HG03442 (cell line): ENCODE data around the gene AMOTL1.

Experiments used
- ATAC-seq: cut with Tn5 transposase; IDR thresholded peaks from one replicate; pipeline ENCODE4 v1.9.1; 2021; ENCODE audit warnings: mild to moderate bottlenecking, moderate library complexity; ENCODE audit not compliant: unreplicated experiment

AMOTL1 gene

DNA sequence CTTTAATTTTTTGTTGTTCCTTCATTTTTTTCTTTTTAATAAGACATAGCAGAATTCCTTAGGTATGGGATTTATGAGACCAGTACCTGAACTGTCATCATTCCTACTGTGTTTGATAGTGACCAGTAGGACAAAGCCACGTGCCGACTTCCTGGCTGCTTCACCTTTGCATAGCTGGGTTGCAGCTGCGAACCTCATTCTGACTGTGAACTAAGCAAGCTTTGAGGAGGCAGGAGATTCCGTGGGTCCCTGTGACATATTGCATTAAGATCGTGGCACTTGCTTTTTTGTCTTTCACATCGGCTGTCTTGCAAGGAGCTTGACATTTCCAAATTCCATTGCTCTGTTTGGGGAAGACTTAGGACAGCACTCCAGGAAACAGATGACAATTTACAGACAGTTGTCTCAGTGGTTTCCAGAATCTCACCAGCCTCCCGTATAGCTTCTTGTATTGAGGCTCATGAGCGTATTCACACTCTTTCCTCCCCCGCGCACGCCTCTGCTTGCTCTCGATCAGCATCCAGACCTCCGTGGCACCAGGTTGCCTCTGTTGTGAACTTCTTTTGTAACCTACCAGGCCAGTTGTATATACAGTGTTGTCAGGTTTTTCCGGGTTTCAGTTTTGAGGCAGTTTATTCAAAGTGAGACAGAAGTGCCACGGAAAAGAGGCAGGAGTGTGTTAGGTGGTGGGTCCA is 103.5 kb downstream of the AMOTL1 start:
- no peak for ATAC-seq

GRCh38 chr11:94873916-94874540 is 105.9 kb downstream of the AMOTL1 start:
- no peak for ATAC-seq

GRCh38 chr11:94876222-94876621 is 108.1 kb downstream of the AMOTL1 start:
- ATAC-seq: no peak

DNA sequence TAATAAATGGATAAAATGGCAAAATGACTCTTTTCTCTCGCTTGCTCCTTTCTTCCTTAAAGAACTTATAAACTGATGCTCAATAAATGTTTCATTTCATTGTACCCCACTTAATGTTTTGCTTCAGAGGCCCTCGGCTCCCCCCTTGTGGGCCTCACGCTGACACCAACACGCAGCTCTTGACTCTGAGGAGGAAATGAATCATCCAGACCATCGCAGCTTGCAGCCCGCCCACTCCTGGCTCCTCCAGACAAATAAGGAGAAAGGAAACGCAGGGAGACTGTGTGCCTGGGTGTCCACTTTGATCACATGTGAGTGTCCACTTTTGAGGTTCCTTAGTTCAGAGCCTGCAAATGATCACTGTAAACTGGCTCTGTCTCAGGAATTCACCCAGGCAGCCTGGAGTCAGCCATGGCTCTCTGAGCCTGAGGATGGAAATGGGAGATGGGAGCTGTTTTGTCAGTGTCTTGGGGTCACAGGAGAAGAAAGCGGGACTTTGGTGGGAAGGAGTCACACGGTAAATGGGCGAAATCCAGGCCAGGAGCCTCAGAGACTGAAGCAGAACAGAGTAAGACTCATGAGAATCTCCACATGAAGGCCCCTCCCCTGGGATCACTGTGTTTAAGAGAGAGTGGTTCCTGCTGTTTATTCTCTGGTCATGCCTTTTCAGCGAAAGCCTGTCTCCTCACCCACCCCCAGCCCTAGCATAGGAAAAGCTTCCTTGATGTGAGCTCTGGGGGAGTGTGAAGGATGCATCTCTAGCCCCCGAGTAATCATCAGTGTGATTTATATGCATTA is 108.7 kb downstream of the AMOTL1 start:
- ATAC-seq: peak; percentile 97

DNA sequence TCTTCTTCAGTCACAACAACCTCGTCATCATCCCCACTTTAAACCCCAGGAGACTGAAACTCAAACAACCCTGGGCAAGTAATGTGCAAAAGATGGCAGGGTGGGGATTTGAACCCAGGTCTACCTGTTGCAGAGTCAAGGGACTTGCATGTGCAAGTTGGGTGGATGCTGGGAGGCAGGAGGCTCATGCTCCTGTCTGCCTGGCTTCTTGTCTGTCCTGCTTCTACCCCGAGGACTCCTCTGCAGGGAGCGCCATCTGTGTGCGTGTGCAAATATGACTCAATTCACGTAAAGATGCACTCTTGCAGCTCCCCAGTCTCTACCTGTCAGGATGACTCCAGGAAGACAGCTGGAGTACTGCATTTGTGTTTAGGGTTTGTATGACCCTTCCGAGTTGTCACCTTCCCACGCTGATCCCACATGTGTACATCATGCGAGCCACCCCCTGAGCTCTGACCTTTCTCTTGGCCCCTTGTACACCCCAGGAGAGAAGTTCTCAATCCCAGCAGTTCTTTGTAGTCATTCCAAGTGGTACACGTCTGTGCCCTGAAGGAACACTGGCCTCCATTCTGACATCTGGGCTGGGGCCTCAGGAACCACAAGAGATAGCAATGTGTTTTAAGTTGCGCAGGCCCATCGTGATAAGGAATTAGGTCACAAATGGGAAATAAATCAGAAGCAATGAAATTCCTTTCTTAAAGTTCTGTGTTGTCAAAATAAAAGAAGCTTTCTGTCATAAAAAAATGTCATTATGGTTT is 109.5 kb downstream of the AMOTL1 start:
- no peak for ATAC-seq

GRCh38 chr11:94879006-94879405 is 110.8 kb downstream of the AMOTL1 start:
- no peak for ATAC-seq

DNA sequence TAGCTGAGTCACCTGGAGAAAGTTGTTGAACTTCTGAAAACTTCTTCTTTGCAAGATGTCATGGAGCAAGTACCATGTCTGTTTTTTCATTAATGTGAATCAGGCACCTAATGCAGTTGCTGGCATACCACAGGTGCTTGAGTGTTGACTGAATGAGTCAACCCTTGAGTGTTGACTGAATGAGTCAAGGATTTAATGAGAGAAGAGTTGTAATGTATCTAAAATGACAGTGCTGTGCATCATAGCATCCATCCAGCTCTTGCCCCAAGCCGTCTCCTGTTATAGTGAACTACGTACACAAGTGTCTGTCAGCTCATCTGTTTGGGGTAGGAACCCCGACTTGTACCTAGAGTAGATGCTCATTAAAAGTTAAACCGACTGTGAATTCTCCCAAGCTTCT is 112.1 kb downstream of the AMOTL1 start:
- ATAC-seq: no peak

DNA sequence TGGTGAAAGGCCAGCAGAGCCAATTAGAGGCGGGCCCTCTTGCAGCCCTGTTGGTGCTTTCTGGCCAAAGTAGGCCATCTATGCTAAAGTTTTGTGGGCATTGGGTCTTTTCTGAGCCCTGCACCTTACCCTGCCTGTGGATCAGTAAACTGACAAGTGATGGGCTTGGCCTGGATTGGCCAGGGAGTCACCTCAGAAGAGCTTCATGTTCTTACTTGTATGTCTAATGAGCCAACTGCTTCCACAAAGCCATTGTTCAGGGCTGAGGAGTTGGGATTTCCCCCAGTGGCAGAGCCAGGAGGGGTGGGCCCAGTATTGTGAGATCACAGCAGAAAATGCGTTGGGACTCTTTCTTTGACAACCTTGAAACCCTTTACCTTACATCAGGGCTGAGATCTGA is 114.8 kb downstream of the AMOTL1 start:
- ATAC-seq: no peak

GRCh38 chr11:94883878-94884277 is 115.7 kb downstream of the AMOTL1 start:
- ATAC-seq: no peak

- ATAC-seq: no peak
Observed at GRCh38 chr11:94884376-94884775, 116.2 kb downstream of the AMOTL1 start.

GRCh38 chr11:94885133-94885532 is 117.0 kb downstream of the AMOTL1 start:
- peak; percentile 87 for ATAC-seq

DNA sequence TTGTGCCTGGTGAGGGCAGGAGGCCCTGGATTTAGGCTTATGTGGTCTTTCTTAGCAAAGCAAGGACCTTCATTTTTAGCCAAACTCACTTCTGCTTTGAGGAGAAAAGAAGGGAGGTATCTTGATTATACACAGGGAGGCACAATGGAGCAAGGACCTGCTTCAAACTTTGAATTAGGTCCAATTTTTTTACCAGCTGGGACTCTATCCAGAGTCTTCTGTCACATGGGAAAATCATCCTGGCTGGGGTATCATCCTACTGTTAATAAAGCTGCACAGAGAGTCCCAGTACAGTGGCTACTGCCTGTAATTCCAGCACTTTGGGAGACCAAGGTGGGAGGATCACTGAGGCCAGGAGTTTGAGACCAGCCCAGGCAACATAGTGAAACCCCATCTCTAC is 117.4 kb downstream of the AMOTL1 start:
- no peak for ATAC-seq

DNA sequence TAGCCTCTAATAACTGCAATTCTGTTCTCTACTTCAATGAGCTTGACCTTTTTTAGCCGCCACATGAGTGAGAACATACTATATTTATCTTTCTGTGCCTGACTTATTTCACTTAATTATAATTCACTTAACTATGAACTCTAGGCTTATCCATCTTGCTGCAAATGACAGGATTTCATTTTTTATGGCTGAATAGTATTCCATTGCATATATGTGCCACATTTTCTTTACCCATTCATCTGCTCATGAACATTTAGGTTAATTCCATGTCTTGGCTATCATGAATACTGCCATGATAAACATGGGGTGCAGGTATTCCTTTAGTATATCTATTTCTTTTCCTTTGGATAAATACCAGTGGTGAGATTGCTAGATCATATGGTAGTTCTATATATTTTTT is 120.0 kb downstream of the AMOTL1 start:
- no peak for ATAC-seq

- no peak for ATAC-seq
Observed at GRCh38 chr11:94895451-94895850, 127.3 kb downstream of the AMOTL1 start.

DNA sequence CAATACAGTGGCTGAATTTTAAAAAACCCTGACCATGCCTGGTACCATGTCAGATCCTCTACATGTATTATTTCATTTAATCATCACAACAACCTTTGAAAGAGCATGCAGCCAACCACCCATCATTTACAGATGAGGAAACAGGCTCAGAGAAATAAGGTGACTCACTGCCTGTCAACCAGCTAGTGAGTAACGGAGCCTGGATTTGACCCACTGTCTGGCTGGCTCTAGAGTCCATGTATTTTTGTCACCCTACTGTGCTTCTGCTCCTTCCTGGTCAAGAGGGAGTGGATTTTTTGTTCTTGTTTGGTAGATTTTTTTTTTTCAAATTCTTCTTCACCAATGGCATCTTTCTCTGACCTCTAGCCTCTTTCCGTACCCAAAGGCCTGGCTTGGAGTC is 127.8 kb downstream of the AMOTL1 start:
- no peak for ATAC-seq

- ATAC-seq: peak; percentile 73
Observed at GRCh38 chr11:94897330-94897768, 129.2 kb downstream of the AMOTL1 start.

DNA sequence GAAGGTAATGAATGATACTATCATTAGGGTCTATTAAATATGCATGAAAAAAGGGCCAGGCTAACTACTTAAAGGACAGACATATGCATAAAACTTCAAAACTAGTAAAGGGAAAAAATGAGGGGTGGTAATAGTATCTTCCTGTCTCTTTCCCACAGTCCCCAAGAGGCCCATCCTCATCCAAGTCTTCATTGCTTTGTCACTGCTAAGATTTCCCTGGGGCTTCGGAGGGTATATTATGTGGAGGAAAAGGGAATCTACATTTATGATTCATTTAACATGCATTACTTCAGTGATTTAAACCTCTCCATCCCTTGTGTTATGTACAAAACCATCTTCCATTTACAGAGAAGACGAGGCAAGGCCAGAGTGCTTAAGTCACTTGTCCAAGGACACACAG is 139.1 kb downstream of the AMOTL1 start:
- no peak for ATAC-seq

GRCh38 chr11:94909371-94909820 is 141.2 kb downstream of the AMOTL1 start:
- no peak for ATAC-seq

GRCh38 chr11:94910270-94910669 is 142.1 kb downstream of the AMOTL1 start:
- no peak for ATAC-seq

- ATAC-seq: no peak
Observed at GRCh38 chr11:94910779-94911178, 142.6 kb downstream of the AMOTL1 start.

GRCh38 chr11:94912806-94913205 is 144.7 kb downstream of the AMOTL1 start:
- ATAC-seq: no peak
